Liver (tissue), 9 donors: ENCODE results near the gene CIB2. TPM values are rescaled to one million over a fixed set of nuclear protein-coding genes. Genes with fewer than 3 reads are reported as not detected.

ENCODE experiments used
- DNase-seq: peaks from one replicate; pipeline ENCODE4 v3.0.0-alpha.2; 2017; ENCODE audit warnings: low spot score
- H3K27ac ChIP-seq, 2 donors: one replicate each; pipeline ENCODE4 v1.7.0; 2013; ENCODE audit warnings: inconsistent platforms in 2 of 2, low read length in 2 of 2, control low read depth in 1 of 2, low read depth in 1 of 2, mild to moderate bottlenecking in 1 of 2
- H3K27me3 ChIP-seq, 4 donors: one replicate each; pipeline versions ENCODE4 v1.6.1 to v1.7.0; 2013; ENCODE audit warnings: low read length in 3 of 4, inconsistent platforms in 1 of 4, mild to moderate bottlenecking in 1 of 4, moderate library complexity in 1 of 4; ENCODE audit not compliant: control insufficient read depth in 4 of 4, insufficient read depth in 4 of 4
- H3K36me3 ChIP-seq, 4 donors: one replicate each; pipeline versions ENCODE4 v1.6.1 to v1.7.0; 2013; ENCODE audit warnings: low read length in 3 of 4, mild to moderate bottlenecking in 3 of 4, low read depth in 1 of 4, moderate library complexity in 1 of 4; ENCODE audit not compliant: control insufficient read depth in 4 of 4, insufficient read depth in 3 of 4
- H3K4me1 ChIP-seq, 4 donors: one replicate each; pipeline versions ENCODE4 v1.6.1 to v1.7.0; 2013; ENCODE audit warnings: low read length in 3 of 4, mild to moderate bottlenecking in 3 of 4, moderate library complexity in 1 of 4; ENCODE audit not compliant: control insufficient read depth in 4 of 4, insufficient read depth in 4 of 4
- H3K4me3 ChIP-seq, 3 donors: one replicate each; pipeline versions ENCODE4 v1.6.1 to v1.7.0; 2013; ENCODE audit warnings: low read length in 3 of 3, control low read depth in 1 of 3, low read depth in 1 of 3, mild to moderate bottlenecking in 1 of 3
- H3K9ac ChIP-seq, 2 donors: one replicate each; pipeline ENCODE4 v1.7.0; 2013; ENCODE audit warnings: low read length in 2 of 2, mild to moderate bottlenecking in 2 of 2, moderate library complexity in 2 of 2, control low read depth in 1 of 2, low read depth in 1 of 2
- H3K9me3 ChIP-seq, 4 donors: one replicate each; pipeline versions ENCODE4 v1.6.1 to v1.7.0; 2013; ENCODE audit warnings: low read length in 3 of 4; ENCODE audit not compliant: control insufficient read depth in 4 of 4
- ATF3 ChIP-seq: IDR thresholded peaks from 2 replicates; pipeline ENCODE4 v1.6.1; 2016; ENCODE audit warnings: antibody characterized with exemption
- CTCF ChIP-seq: fragments of 150-350 bp; IDR thresholded peaks from 2 replicates; pipeline ENCODE4 v1.5.1; 2017; ENCODE audit warnings: improper control_type of control experiment, low read depth, low read length; ENCODE audit not compliant: missing input control
- EGR1 ChIP-seq, 2 donors: IDR thresholded peaks; 2 replicates each; pipeline ENCODE4 v1.6.1; 2016 to 2018; ENCODE audit warnings: antibody characterized with exemption in 2 of 2, low read depth in 2 of 2
- FOXA1 ChIP-seq: IDR thresholded peaks from 2 replicates; pipeline ENCODE4 v1.6.1; 2016; ENCODE audit warnings: antibody characterized with exemption
- FOXA2 ChIP-seq: IDR thresholded peaks from 2 replicates; pipeline ENCODE4 v1.6.1; 2016; ENCODE audit warnings: antibody characterized with exemption
- GABPA ChIP-seq, 2 donors: IDR thresholded peaks in 1 of 2; conservative IDR thresholded peaks in 1 of 2; 2 replicates each; pipeline ENCODE4 v1.6.1; 2016; ENCODE audit warnings: antibody characterized with exemption in 2 of 2, mild to moderate bottlenecking in 1 of 2, moderate library complexity in 1 of 2
- HNF4A ChIP-seq, 2 donors: conservative IDR thresholded peaks; 2 replicates each; pipeline ENCODE4 v1.6.1; 2016; ENCODE audit warnings: antibody characterized with exemption in 2 of 2, mild to moderate bottlenecking in 2 of 2
- HNF4G ChIP-seq: IDR thresholded peaks from 2 replicates; pipeline ENCODE4 v1.6.1; 2016; ENCODE audit warnings: antibody characterized with exemption
- JUND ChIP-seq, 2 donors: IDR thresholded peaks; 2 replicates each; pipeline ENCODE4 v1.6.1; 2016; ENCODE audit warnings: antibody characterized with exemption in 2 of 2
- MAX ChIP-seq: IDR thresholded peaks from 2 replicates; pipeline ENCODE4 v1.6.1; 2016; ENCODE audit warnings: antibody characterized with exemption
- NR2F2 ChIP-seq: IDR thresholded peaks from 2 replicates; pipeline ENCODE4 v1.6.1; 2016; ENCODE audit warnings: antibody characterized with exemption
- RAD21 ChIP-seq, 2 donors: IDR thresholded peaks; 2 replicates each; pipeline ENCODE4 v1.6.1; 2016; ENCODE audit warnings: antibody characterized with exemption in 2 of 2, mild to moderate bottlenecking in 2 of 2
- RXRA ChIP-seq, 2 donors: IDR thresholded peaks; 2 replicates each; pipeline ENCODE4 v1.6.1; 2017 to 2018; ENCODE audit warnings: antibody characterized with exemption in 2 of 2, mild to moderate bottlenecking in 1 of 2
- SP1 ChIP-seq: IDR thresholded peaks from 2 replicates; pipeline ENCODE4 v1.6.1; 2018; ENCODE audit warnings: antibody characterized with exemption, mild to moderate bottlenecking
- TAF1 ChIP-seq: conservative IDR thresholded peaks from 2 replicates; pipeline ENCODE4 v1.6.1; 2016; ENCODE audit warnings: antibody characterized with exemption, mild to moderate bottlenecking
- YY1 ChIP-seq: IDR thresholded peaks from 2 replicates; pipeline ENCODE4 v1.6.1; 2016; ENCODE audit warnings: antibody characterized with exemption, mild to moderate bottlenecking
- ZBTB33 ChIP-seq: IDR thresholded peaks from 2 replicates; pipeline ENCODE4 v1.6.1; 2016; ENCODE audit warnings: antibody characterized with exemption
- WGBS: extraction: QIAGEN DNeasy Blood & Tissue Kit; methylation state at CpG from one replicate; pipeline ENCODE4 v1.1.7; 2013; 5-methylcytosine and 5-hydroxymethylcytosine counted together
- polyA plus RNA-seq, 2 donors: library from polyadenylated mRNA; stranded (reverse) in 1 of 2; unstranded in 1 of 2; fragments of 200-250 nt in 1 of 2; fragments of >200 nt in 1 of 2; fragmentation: Nextera tagmentation in 1 of 2; extraction: Ambion mirVana in 1 of 2; gene quantifications; one replicate each; pipeline versions ENCODE4 v1.2.1 to v1.2.3, GENCODE V29; 2013 to 2015
- total RNA-seq, 2 donors: library from RNA; depleted of rRNA; stranded (reverse); fragments of >200 nt; gene quantifications; one replicate each; pipeline ENCODE4 v1.2.3, GENCODE V29; 2014
- TF ChIP-seq, protein P1 (sequence below): IDR thresholded peaks from 2 replicates; pipeline ENCODE4 v1.6.1; 2016; ENCODE audit warnings: antibody characterized with exemption, mild to moderate bottlenecking
- donor health status: healthy.
- donor health status: healthy.
- donor health status: healthy.
- donor health status: healthy.
- donor health status: healthy.

CIB2 gene
- total and polyA plus RNA-seq, 4 donors = 0.25 to 2.2 (median 0.53) TPM

DNA sequence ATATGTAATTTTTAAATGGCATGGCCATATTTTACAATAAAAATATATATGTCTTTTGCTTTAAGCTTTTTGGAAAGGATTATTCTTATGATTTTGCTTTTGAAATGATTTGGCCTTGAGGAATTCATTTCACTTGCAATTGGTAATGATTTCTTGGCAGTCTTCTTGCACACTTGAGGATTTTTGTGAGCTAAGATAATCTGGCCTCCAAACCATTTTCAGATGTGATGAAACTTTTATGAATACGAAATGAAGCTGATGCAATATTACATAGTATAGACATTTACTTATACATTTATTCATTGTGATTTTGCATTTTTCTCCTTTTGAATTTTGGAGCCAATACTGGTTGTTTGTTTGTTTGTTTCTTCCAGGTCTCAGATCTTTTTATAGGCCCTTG is 45.3 kb downstream of the CIB2 start:
- H3K27me3 ChIP-seq = no peaks in the 10 kb centered on the region
- DNase-seq = no peak
- peaks cover 3 to 14% (median 9%) of the 10 kb centered on the region in 4 donors for H3K4me1 ChIP-seq
- H3K27ac ChIP-seq = no peak overlapping the region
- no peaks in the 10 kb centered on the region for H3K9me3 ChIP-seq
- H3K36me3 ChIP-seq = no peaks in the 10 kb centered on the region
- no peak overlapping the region for H3K9ac ChIP-seq
- WGBS = 89% methylated on average over 1 of the region's 1 CpG
- TF ChIP-seq ZBTB33 (no peak), CTCF (no peak), NR2F2 (no peak), ATF3 (no peak)
- no peak overlapping the region for H3K4me3 ChIP-seq

- Histone ChIP-seq H3K27ac (no peak overlapping the region), H3K27me3 (no peaks in the 10 kb centered on the region), H3K36me3 (no peaks in the 10 kb centered on the region), H3K4me1 (peaks cover 3 to 14% (median 9%) of the 10 kb centered on the region in 4 donors), H3K9ac (no peak overlapping the region), H3K4me3 (no peak overlapping the region), H3K9me3 (no peaks in the 10 kb centered on the region)
- TF ChIP-seq RAD21 (IDR thresholded peaks at IDR 0.05) = no peak
- no peak for TF ChIP-seq FOXA1
- TF ChIP-seq, protein P1, sequence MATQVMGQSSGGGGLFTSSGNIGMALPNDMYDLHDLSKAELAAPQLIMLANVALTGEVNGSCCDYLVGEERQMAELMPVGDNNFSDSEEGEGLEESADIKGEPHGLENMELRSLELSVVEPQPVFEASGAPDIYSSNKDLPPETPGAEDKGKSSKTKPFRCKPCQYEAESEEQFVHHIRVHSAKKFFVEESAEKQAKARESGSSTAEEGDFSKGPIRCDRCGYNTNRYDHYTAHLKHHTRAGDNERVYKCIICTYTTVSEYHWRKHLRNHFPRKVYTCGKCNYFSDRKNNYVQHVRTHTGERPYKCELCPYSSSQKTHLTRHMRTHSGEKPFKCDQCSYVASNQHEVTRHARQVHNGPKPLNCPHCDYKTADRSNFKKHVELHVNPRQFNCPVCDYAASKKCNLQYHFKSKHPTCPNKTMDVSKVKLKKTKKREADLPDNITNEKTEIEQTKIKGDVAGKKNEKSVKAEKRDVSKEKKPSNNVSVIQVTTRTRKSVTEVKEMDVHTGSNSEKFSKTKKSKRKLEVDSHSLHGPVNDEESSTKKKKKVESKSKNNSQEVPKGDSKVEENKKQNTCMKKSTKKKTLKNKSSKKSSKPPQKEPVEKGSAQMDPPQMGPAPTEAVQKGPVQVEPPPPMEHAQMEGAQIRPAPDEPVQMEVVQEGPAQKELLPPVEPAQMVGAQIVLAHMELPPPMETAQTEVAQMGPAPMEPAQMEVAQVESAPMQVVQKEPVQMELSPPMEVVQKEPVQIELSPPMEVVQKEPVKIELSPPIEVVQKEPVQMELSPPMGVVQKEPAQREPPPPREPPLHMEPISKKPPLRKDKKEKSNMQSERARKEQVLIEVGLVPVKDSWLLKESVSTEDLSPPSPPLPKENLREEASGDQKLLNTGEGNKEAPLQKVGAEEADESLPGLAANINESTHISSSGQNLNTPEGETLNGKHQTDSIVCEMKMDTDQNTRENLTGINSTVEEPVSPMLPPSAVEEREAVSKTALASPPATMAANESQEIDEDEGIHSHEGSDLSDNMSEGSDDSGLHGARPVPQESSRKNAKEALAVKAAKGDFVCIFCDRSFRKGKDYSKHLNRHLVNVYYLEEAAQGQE = no peak
- no peak for TF ChIP-seq SP1
- TF ChIP-seq ZBTB33 = no peak
- no peak for TF ChIP-seq JUND (IDR thresholded peaks at IDR 0.05)
- no peak for TF ChIP-seq GABPA (IDR thresholded peaks at IDR 0.05 in 1 of 2, conservative IDR thresholded peaks at IDR 0.05 in 1 of 2)
- no peak for TF ChIP-seq HNF4G
- TF ChIP-seq RXRA (IDR thresholded peaks at IDR 0.05) = no peak
- no peak for TF ChIP-seq ATF3
- no peak for TF ChIP-seq YY1
- TF ChIP-seq FOXA2 = no peak
- TF ChIP-seq HNF4A (conservative IDR thresholded peaks at IDR 0.05) = no peak
- no peak for TF ChIP-seq TAF1
- TF ChIP-seq EGR1 (IDR thresholded peaks at IDR 0.05; ENCODE audit: low read depth in 2 of 2) = no peak
- TF ChIP-seq NR2F2 = no peak
- no peak for TF ChIP-seq MAX
- no peak for TF ChIP-seq CTCF
- no peak for DNase-seq
- 77% methylated on average over 5 of the region's 5 CpGs for WGBS
Measured at GRCh38 chr15:78084449-78084750, 46.8 kb downstream of the CIB2 start.
